GM19455 (cell line): ENCODE measurements around the gene NUDT14.

Experiments used
- ATAC-seq: cut with Tn5 transposase; IDR thresholded peaks from one replicate; pipeline ENCODE4 v1.9.1; 2021; ENCODE audit not compliant: unreplicated experiment

NUDT14 gene

GRCh38 chr14:105136401-105137322, 44.5 kb downstream of the NUDT14 start:
- no peak for ATAC-seq

DNA sequence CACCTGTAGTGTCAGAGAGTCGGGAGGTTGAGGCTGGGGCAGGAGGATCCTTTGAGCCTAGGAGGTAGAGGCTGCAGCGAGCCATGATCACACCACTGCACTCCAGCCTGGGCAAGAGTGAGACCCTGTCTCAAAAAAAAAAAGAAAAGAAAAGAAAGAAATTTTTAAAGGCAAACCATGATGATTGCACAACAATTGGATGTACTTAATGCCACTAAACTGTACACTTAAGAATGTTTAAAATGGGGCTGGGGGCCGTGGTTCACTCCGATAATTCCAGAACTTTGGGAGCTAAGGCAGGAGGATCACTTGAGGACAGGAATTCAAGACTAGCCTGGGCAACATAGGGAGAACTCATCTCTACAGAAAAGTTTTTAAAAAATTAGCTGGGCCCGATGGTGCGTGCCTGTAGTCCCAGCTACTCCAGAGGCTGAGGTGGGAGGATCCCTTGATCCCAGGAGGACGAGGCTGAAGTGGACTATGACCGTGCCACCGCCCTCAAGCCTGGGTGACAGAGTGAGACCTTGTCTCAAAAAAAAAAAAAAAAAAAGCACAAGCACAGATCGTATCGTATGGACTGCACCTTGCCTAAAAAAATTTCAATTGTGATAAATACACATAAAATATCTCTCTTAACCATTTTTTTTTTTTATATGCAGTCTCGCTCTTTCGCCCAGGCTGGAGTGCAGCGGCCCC, 45.3 kb downstream of the NUDT14 start:
- no peak for ATAC-seq

DNA sequence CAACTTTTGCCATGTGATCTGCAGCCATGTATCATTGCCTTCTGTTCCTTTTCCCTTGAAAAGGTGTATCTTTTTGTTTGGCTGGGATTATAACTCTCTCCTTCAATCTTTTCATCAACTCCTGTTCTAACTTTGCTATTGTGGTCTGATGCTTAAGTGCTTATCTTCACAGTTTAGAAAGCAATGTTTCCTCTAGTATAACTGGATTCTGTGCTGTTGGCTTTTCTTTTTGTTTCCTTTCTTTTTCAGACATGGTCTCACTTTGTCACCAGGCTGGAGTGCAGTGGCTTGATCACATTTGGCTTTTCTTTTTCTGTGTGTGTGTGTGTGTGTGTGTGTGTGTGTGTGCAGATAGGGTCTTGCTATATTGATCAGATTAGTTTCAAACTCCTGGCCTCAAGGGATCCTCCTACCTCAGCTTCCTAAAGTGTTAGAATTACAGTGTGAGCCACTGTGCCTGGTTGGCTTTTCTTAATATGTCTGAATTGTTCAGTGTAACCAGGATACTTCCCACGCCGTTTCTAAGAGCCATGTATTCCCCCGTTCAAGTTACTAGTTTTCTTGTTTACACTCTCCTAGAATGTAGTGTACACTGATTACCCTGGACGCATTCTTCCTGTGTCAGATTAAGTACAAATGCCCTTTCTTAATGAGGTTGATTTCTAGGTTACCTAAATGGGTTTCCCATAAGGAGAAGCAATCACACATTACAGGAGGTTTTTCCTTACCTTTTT, 48.0 kb downstream of the NUDT14 start:
- no peak for ATAC-seq

- no peak for ATAC-seq
Observed at GRCh38 chr14:105131241-105131640, 49.9 kb downstream of the NUDT14 start.

DNA sequence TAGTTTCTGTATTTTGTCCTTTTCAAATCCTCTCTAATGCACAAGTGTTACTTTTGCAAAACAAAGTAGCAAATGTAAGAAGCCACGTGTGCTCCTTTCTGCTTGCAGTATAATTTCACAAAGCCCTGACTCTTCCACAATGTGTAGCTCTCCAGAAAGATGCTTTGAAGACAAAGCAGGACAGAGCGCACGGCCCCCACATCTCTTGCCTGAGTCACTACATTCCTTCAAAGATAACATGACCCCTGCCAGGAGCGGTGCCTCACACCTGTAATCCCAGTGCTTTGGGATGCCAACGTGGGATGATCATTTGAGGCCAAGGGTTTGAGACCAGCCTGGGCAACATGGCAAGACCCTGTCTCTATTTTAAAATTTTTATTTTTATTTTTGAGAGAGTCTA, 53.1 kb downstream of the NUDT14 start:
- ATAC-seq = no peak

DNA sequence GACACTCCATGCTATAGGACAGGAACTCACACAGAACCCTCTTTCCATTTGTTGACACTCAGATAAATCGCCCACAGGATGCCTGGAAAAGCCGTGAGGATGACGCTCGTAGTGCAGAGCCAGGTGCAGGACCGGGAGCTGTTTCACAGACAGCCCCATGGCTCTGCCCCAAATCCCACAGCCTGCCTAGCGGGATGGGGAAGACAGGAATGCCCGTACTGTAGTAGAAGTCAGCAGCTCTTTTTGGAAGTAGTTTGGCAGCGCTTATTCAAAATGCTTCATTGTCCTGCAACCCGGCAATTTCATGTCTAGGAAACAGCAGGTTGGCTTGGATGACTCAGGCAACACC, 54.2 kb downstream of the NUDT14 start:
- ATAC-seq = no peak

GRCh38 chr14:105126126-105126980, 54.8 kb downstream of the NUDT14 start:
- ATAC-seq = no peak

- no peak for ATAC-seq
Observed at GRCh38 chr14:105124823-105125222, 56.3 kb downstream of the NUDT14 start.

DNA sequence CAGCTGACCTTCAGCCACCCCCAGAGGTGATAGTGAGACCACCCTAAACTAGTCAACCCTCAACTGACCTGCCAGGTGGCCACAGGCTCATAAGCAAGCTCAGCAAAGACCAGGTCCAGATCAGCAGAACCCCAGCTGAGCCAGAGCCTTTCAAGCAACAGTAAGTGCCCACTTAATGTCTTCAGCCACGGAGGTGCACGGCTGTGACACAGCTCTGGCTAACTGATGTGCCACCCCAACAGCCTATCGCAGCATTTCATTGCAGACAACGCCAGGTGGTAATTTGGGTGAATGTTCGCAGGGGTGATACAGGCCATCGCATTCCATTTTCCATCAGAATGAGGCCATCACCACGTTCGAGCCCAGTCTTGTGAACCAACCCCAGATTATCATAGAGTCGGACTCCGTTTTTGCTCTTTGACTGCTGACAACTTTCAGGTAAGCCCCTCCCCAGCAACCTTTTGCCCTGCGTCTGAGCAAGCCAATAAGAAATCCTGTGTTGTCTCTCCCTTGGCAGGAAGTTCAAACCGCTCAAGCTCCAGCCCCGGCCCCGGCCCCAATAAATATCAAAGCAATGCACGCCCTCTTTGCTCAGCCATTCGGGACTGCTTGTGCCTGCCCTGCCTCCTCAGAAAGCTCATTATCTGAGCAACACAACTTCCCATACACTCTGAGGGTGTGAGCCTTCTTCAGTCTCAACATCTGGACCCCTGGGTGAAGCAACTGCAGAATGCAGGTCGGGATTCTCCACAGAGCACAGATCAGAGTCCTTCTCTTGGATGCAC, 56.9 kb downstream of the NUDT14 start:
- ATAC-seq = no peak

DNA sequence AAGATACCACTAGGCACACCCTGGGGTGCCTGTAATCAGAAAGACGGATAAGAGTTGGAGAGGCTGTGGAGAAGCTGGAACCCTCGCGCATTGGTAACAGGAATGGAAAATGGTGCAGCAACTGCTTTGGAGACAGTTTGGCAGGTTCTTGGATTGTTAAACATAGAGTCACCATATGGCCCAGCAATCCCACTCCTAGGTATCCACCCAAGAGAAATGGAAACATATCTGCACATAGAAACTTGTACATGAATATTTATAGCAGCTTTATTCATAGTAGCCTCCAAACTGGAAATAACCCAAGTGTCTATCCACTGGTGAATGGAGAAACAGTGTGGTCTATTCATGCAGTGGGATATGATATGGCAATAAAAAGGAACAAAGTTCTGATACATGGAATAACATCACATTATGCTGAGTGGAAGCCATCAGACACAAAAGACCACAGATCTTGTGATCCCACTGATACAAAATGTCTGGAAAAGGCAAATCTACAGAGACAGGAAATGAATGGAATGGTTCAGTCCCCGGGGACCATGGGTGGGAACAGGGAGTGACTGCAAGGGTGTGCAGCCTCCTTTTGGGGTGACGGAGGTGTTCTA, 57.9 kb downstream of the NUDT14 start:
- no peak for ATAC-seq
